K562 (cell line): ENCODE data around the gene CKLF. TPM values are rescaled to one million over a fixed set of nuclear protein-coding genes. Genes with fewer than 3 reads are reported as not detected.
A peak's percentile ranks its signal among the peaks of the same experiment; 100 is the strongest.

Experiments used
- ATF3 ChIP-seq, 2 experiments: fragments of 450-650 bp in 1 of 2; sonication (generic) in 1 of 2; formaldehyde crosslinking in 1 of 2; IDR thresholded peaks in 1 of 2; conservative IDR thresholded peaks in 1 of 2; 2 replicates each; pipeline versions ENCODE4 v1.6.1 to v1.8.1; 2016 to 2023; ENCODE audit warnings: mild to moderate bottlenecking in 2 of 2, moderate library complexity in 2 of 2, inconsistent platforms in 1 of 2, missing genetic modification reagents in 1 of 2
- BCL6 ChIP-seq: fragments of 250-450 bp; sonication (Bioruptor Pico); IDR thresholded peaks from 2 replicates; pipeline ENCODE4 v1.4.0; 2020
- CTBP1 ChIP-seq: fragments of 450-650 bp; IDR thresholded peaks from 2 replicates; pipeline ENCODE4 v1.6.1; 2016; ENCODE audit warnings: borderline replicate concordance
- ERF ChIP-seq: fragments of 450-650 bp; formaldehyde crosslinking; IDR thresholded peaks from 2 replicates; pipeline ENCODE4 v1.4.0; 2020; ENCODE audit warnings: mild to moderate bottlenecking, mixed read lengths
- ETV1 ChIP-seq: fragments of 450-650 bp; conservative IDR thresholded peaks from 2 replicates; pipeline ENCODE4 v1.6.1; 2016; ENCODE audit warnings: missing genetic modification characterization, control low read depth, low read depth, missing compliant biosample characterization
- FOXA3 ChIP-seq, 2 experiments: fragments of 450-650 bp in 1 of 2; sonication (generic) in 1 of 2; formaldehyde crosslinking; IDR thresholded peaks in 1 of 2; conservative IDR thresholded peaks in 1 of 2; 2 replicates each; pipeline versions ENCODE4 v1.4.0 to v1.8.0; 2020 to 2022; ENCODE audit warnings: mild to moderate bottlenecking in 2 of 2, missing genetic modification reagents in 1 of 2
- FOXK2 ChIP-seq, 2 experiments: fragments of 450-650 bp; IDR thresholded peaks in 1 of 2; conservative IDR thresholded peaks in 1 of 2; 2 replicates each; pipeline ENCODE4 v1.6.1; 2016; ENCODE audit warnings: low read depth in 2 of 2, mild to moderate bottlenecking in 1 of 2
- HMG20B ChIP-seq: fragments of 250-450 bp; sonication (Bioruptor Pico); IDR thresholded peaks from 2 replicates; pipeline ENCODE4 v1.5.0; 2021; ENCODE audit warnings: mild to moderate bottlenecking
- JUNB ChIP-seq: fragments of 450-650 bp; formaldehyde crosslinking; conservative IDR thresholded peaks from 2 replicates; pipeline ENCODE4 v1.4.0; 2020; ENCODE audit warnings: mild to moderate bottlenecking
- RBM14 ChIP-seq: fragments of 200-400 bp; formaldehyde crosslinking; IDR thresholded peaks from 2 replicates; pipeline ENCODE4 v1.6.1; 2018; ENCODE audit warnings: low read depth, mild to moderate bottlenecking, low read length, moderate library complexity, borderline replicate concordance; ENCODE audit not compliant: insufficient read depth
- SMARCA5 ChIP-seq: fragments of 450-650 bp; IDR thresholded peaks from 2 replicates; pipeline ENCODE4 v1.6.1; 2016
- ZFX ChIP-seq: sonication (generic); formaldehyde crosslinking; IDR thresholded peaks from 2 replicates; pipeline ENCODE4 v1.8.0; 2022; ENCODE audit warnings: mild to moderate bottlenecking, missing genetic modification reagents, moderate library complexity
- polyA plus RNA-seq, 8 experiments: library from polyadenylated mRNA; depleted of rRNA in 4 of 8; stranded (reverse) in 5 of 8; unstranded in 3 of 8; fragments of >200 nt; fragmentation: Nextera tagmentation in 2 of 8; fragmentation: Illumina TruSeq in 1 of 8; extraction: Ambion mirVana in 2 of 8; extraction: Trizol in 1 of 8; gene quantifications; 2 replicates each; pipeline versions ENCODE4 v1.2.1 to v1.2.3, GENCODE V29; 2011 to 2014; ENCODE audit warnings: inconsistent platforms in 1 of 8, missing spikeins in 1 of 8
- total RNA-seq, 7 experiments: library from RNA; depleted of rRNA in 6 of 7; stranded (reverse); fragments of >200 nt in 6 of 7; fragmentation: Illumina TruSeq in 2 of 7; extraction: Trizol in 2 of 7; gene quantifications; 2 replicates each; pipeline versions ENCODE4 v1.2.1 to v1.2.3, GENCODE V29; 2011 to 2021; ENCODE audit warnings: low replicate concordance in 1 of 7
- TF ChIP-seq, protein P1 (sequence below): IDR thresholded peaks from 3 replicates; pipeline ENCODE4 v1.6.1; 2011; ENCODE audit warnings: borderline replicate concordance, mild to moderate bottlenecking; ENCODE audit not compliant: insufficient read length, insufficient read depth
- TF ChIP-seq, protein P2 (sequence below): fragments of 450-650 bp; conservative IDR thresholded peaks from 2 replicates; pipeline ENCODE4 v1.6.1; 2016; ENCODE audit warnings: missing genetic modification characterization, low read depth, mild to moderate bottlenecking, control low read depth, missing compliant biosample characterization
- TF ChIP-seq, protein P3 (sequence below), 3 experiments: fragments of 200-800 bp in 1 of 3; fragments of 250-450 bp in 1 of 3; fragments of 450-650 bp in 1 of 3; sonication (Bioruptor Pico) in 1 of 3; sonication (Bioruptor generic) in 1 of 3; formaldehyde crosslinking in 1 of 3; IDR thresholded peaks; 2 replicates each; pipeline versions ENCODE4 v1.6.1 to v1.8.0; 2016 to 2022; ENCODE audit warnings: mild to moderate bottlenecking in 2 of 3, missing genetic modification characterization in 2 of 3, missing compliant biosample characterization in 1 of 3, moderate library complexity in 1 of 3
- TF ChIP-seq, protein P4 (sequence below): fragments of 450-650 bp; formaldehyde crosslinking; IDR thresholded peaks from 2 replicates; pipeline ENCODE4 v1.4.0; 2020; ENCODE audit warnings: mild to moderate bottlenecking, moderate library complexity

CKLF gene
- total and polyA plus RNA-seq, 9 of the 15 experiments (the other 6 are each of a cell fraction or from before 2014, with no cell fraction given), result 84.8 to 322 (median 118) TPM

DNA sequence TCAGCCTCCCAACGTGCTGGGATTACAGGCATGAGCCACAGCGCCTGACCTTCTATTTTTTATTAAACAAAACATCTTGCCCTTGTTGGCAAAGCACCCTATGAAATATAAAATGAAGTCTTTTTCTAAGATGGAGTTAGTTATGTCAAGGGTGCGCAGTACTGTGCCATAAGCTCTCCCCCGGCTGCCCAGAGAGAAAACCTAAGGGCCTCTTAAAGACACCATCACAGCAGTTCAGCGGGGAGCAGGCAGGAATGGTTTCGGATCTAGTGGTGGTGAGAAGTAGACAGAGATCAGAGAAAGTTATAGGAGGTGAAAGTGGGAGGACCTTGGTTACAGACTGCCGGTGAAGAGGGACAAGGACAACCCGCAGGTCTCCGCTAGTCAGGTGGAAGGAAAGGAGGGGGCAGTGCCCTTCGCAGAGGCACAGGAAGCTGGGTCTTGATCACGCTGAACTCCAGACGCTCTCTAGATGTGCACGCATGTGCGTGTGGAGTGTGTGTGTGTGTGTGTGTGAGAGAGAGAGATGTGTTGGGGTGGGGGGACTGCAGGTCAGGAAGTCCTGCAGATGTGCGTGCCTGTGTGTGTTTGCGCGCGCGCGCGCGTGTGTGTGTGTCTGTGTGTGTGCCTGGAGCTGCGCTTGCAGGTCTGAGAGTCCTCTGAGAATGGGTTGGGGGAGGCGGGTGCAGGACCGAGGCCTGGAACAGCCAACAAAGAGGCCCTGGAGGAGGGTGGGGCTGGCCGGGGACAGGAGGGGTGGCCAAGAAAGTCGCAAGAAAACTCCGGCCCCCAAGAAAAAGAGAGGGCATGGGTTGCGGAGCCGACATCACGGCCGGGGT, 51.4 kb downstream of the CKLF start (continued):
- TF ChIP-seq CTBP1 (no peak; the same call in 1 of the 2 replicates), SMARCA5 (0 out of 2 replicates have a peak, but pooled peaks have one; percentile 24), FOXK2 (conservative IDR thresholded peaks at IDR 0.05 in 1 of 2, IDR thresholded peaks at IDR 0.05 in 1 of 2; ENCODE audit: low read depth in 2 of 2) (no peak), ATF3 (IDR thresholded peaks at IDR 0.05) (no peak), ATF3 (CRISPR knock-in tag; conservative IDR thresholded peaks at IDR 0.05) (no peak), ERF (CRISPR knock-in tag) (0 out of 2 replicates have a peak, but pooled peaks have one; percentile 65), FOXA3 (CRISPR knock-in tag; conservative IDR thresholded peaks at IDR 0.05 in 1 of 2, IDR thresholded peaks at IDR 0.05 in 1 of 2) (no peak), BCL6 (CRISPR knock-in tag) (peak; percentile 51; the same call in 1 of the 2 replicates), ETV1 (tag) (no peak), RBM14 (no peak), ZFX (CRISPR knock-in tag) (no peak), HMG20B (CRISPR knock-in tag) (no peak), JUNB (CRISPR knock-in tag) (no peak)
- TF ChIP-seq, protein P1, sequence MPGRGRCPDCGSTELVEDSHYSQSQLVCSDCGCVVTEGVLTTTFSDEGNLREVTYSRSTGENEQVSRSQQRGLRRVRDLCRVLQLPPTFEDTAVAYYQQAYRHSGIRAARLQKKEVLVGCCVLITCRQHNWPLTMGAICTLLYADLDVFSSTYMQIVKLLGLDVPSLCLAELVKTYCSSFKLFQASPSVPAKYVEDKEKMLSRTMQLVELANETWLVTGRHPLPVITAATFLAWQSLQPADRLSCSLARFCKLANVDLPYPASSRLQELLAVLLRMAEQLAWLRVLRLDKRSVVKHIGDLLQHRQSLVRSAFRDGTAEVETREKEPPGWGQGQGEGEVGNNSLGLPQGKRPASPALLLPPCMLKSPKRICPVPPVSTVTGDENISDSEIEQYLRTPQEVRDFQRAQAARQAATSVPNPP, result no peak
- TF ChIP-seq, protein P2, sequence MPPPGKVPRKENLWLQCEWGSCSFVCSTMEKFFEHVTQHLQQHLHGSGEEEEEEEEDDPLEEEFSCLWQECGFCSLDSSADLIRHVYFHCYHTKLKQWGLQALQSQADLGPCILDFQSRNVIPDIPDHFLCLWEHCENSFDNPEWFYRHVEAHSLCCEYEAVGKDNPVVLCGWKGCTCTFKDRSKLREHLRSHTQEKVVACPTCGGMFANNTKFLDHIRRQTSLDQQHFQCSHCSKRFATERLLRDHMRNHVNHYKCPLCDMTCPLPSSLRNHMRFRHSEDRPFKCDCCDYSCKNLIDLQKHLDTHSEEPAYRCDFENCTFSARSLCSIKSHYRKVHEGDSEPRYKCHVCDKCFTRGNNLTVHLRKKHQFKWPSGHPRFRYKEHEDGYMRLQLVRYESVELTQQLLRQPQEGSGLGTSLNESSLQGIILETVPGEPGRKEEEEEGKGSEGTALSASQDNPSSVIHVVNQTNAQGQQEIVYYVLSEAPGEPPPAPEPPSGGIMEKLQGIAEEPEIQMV (tag), result peak; percentile 61
- TF ChIP-seq, protein P3, sequence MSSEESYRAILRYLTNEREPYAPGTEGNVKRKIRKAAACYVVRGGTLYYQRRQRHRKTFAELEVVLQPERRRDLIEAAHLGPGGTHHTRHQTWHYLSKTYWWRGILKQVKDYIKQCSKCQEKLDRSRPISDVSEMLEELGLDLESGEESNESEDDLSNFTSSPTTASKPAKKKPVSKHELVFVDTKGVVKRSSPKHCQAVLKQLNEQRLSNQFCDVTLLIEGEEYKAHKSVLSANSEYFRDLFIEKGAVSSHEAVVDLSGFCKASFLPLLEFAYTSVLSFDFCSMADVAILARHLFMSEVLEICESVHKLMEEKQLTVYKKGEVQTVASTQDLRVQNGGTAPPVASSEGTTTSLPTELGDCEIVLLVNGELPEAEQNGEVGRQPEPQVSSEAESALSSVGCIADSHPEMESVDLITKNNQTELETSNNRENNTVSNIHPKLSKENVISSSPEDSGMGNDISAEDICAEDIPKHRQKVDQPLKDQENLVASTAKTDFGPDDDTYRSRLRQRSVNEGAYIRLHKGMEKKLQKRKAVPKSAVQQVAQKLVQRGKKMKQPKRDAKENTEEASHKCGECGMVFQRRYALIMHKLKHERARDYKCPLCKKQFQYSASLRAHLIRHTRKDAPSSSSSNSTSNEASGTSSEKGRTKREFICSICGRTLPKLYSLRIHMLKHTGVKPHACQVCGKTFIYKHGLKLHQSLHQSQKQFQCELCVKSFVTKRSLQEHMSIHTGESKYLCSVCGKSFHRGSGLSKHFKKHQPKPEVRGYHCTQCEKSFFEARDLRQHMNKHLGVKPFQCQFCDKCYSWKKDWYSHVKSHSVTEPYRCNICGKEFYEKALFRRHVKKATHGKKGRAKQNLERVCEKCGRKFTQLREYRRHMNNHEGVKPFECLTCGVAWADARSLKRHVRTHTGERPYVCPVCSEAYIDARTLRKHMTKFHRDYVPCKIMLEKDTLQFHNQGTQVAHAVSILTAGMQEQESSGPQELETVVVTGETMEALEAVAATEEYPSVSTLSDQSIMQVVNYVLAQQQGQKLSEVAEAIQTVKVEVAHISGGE (CRISPR knock-in tag; IDR thresholded peaks at IDR 0.05), result 0 out of 6 replicates have a peak, but pooled peaks of 1 of the 3 experiments have one; percentile 50
- TF ChIP-seq, protein P4, sequence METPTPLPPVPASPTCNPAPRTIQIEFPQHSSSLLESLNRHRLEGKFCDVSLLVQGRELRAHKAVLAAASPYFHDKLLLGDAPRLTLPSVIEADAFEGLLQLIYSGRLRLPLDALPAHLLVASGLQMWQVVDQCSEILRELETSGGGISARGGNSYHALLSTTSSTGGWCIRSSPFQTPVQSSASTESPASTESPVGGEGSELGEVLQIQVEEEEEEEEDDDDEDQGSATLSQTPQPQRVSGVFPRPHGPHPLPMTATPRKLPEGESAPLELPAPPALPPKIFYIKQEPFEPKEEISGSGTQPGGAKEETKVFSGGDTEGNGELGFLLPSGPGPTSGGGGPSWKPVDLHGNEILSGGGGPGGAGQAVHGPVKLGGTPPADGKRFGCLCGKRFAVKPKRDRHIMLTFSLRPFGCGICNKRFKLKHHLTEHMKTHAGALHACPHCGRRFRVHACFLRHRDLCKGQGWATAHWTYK (CRISPR knock-in tag), result peak; percentile 81; the same call in 1 of the 2 replicates
